ENCODE measurements around the gene CDH16.
"Not testable (repeated sequence)": the region's sequence is repeated elsewhere in the genome, so short reads cannot be mapped to it uniquely, and the experiment has no call there.

Gene CDH16

GRCh38 chr16:66939366-66939765, 20.7 kb upstream of the CDH16 start:
- no peak overlapping the region for H3K4me3 ChIP-seq (ENCODE audit: low read depth, low read length)
- DNase-seq (ENCODE audit: low read depth) = no peak
- TF ChIP-seq, protein P1, sequence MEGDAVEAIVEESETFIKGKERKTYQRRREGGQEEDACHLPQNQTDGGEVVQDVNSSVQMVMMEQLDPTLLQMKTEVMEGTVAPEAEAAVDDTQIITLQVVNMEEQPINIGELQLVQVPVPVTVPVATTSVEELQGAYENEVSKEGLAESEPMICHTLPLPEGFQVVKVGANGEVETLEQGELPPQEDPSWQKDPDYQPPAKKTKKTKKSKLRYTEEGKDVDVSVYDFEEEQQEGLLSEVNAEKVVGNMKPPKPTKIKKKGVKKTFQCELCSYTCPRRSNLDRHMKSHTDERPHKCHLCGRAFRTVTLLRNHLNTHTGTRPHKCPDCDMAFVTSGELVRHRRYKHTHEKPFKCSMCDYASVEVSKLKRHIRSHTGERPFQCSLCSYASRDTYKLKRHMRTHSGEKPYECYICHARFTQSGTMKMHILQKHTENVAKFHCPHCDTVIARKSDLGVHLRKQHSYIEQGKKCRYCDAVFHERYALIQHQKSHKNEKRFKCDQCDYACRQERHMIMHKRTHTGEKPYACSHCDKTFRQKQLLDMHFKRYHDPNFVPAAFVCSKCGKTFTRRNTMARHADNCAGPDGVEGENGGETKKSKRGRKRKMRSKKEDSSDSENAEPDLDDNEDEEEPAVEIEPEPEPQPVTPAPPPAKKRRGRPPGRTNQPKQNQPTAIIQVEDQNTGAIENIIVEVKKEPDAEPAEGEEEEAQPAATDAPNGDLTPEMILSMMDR (IDR thresholded peaks at IDR 0.05; ENCODE audit: insufficient read depth, low read depth, low read length, missing control alignments) = no peak

DNA sequence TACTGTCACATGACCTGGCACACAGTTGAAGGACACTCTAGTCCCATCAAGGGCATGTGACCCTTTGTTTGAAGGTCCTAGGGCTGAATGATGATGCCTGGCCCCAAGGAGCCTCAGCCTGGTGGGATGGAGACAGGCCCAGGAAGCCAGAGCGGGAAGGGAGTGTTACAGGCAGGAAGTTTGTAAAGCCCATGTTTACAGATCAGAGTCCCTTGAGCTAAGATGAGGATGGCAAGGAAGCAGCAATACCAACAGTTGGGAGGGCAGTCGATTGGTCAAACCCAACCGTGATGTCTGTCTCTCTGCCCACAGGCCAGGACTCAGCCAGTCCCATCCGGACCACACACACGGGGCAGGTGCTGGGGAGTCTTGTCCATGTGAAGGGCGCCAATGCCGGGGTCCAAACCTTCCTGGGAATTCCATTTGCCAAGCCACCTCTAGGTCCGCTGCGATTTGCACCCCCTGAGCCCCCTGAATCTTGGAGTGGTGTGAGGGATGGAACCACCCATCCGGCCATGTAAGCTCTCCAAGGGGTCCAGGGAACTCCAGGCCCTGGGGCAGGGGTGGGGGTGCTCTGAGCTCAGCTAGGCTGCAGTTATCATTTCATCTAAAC, 19.1 kb upstream of the CDH16 start:
- TF ChIP-seq, protein P1 (IDR thresholded peaks at IDR 0.05; ENCODE audit: insufficient read depth, low read depth, low read length, missing control alignments) = no peak
- DNase-seq (ENCODE audit: low read depth) = no peak
- H3K4me3 ChIP-seq (ENCODE audit: low read depth, low read length) = no peak overlapping the region

DNA sequence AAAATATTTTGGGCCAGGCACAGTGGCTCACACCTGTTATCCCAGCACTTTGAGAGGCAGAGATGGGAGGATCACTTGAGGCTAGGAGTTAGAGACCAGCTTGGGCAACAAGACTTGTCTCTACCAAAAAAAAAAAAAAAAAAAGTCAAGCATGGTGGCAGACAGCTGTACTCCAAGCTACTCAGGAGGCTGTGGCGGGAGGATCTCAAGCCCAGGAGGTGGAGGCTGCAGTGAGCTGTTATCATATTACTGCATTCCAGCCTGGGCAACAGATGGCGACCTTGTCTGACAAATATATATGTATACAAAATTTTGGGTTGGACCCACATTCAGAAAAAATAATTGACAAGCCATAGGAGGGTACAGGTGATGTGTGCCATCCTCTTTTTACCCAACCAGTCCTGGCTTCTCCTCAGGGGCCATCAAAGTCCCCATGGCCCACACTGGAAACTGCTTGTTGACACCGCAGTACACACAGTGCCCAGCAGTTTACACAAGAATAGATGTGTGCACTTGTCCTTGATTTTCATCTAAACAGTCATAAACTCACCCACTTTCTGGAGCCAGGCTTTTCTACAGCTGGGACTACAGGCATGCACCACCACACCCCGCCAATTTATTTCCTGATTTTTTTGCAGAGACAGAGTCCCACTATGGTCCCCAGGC, 18.3 kb upstream of the CDH16 start:
- TF ChIP-seq, protein P1 (IDR thresholded peaks at IDR 0.05; ENCODE audit: insufficient read depth, low read depth, low read length, missing control alignments) = no peak
- H3K4me3 ChIP-seq (ENCODE audit: low read depth, low read length) = no peak overlapping the region
- no peak for DNase-seq (ENCODE audit: low read depth)

DNA sequence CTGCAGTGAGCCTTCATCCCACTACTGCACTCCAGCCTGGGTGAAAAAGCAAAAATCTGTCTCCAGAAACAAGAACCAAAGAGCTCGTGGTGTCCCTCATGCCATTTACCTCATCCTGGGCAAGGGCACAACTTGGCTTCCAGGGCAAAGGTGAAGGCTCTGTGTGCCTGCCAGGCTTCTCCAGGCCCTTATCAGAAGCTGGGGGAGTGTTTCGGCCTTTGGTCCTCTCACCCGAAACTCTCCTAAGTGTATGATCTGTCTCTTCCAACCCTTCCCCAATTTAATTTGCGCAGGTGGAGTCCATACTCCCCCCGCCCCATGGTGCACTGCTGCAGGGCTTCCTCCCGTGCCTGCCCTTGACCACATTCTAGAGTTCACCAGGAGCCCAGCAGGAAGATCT, 17.8 kb upstream of the CDH16 start:
- TF ChIP-seq, protein P1 (IDR thresholded peaks at IDR 0.05; ENCODE audit: insufficient read depth, low read depth, low read length, missing control alignments) = no peak
- no peak overlapping the region for H3K4me3 ChIP-seq (ENCODE audit: low read depth, low read length)
- no peak for DNase-seq (ENCODE audit: low read depth)

DNA sequence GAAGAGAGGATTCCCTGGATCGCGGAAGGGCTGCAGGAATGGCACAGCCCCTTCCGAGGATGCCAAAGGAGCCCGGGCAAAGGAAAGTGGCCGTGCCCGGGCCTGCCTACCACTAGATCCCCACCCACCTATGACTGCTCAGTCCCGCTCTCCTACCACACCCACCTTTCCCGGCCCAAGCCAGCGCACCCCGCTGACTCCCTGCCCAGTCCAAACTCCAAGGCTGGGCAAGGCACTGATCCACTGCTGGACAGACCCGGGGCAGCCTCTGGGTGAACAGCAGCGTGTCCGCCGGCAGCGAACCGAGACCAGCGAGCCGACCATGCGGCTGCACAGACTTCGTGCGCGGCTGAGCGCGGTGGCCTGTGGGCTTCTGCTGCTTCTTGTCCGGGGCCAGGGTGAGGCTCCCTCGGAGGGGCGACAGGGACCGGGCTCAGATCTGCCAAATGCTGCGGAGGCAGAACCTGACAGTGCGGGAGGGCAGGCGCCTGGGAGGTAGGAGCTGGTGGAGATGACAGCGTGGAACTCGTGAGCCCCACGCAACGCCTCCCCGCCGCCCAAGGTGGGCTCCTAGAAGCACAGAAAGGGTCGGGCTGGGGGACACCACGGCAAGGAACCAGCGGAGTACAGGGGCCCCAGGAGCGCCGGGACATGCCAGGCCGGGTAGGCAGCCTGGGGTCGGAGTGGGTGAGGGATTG, 16.8 kb upstream of the CDH16 start, which contains the start of gene CES2:
CES2 (plus strand) TSS at position 203 of the 698 bp plus-strand sequence; CDS start at position 323, 120 bp downstream.
- TF ChIP-seq, protein P1 (IDR thresholded peaks at IDR 0.05; ENCODE audit: insufficient read depth, low read depth, low read length, missing control alignments) = no peak
- peak within 1 kb of the TSS; percentile 95 for H3K4me3 ChIP-seq (ENCODE audit: low read depth, low read length)
- no peak for DNase-seq (ENCODE audit: low read depth)

GRCh38 chr16:66934839-66935313, 16.2 kb upstream of the CDH16 start:
- peak overlapping the region; percentile 95 for H3K4me3 ChIP-seq (ENCODE audit: low read depth, low read length)
- not testable (repeated sequence) for DNase-seq (ENCODE audit: low read depth)

DNA sequence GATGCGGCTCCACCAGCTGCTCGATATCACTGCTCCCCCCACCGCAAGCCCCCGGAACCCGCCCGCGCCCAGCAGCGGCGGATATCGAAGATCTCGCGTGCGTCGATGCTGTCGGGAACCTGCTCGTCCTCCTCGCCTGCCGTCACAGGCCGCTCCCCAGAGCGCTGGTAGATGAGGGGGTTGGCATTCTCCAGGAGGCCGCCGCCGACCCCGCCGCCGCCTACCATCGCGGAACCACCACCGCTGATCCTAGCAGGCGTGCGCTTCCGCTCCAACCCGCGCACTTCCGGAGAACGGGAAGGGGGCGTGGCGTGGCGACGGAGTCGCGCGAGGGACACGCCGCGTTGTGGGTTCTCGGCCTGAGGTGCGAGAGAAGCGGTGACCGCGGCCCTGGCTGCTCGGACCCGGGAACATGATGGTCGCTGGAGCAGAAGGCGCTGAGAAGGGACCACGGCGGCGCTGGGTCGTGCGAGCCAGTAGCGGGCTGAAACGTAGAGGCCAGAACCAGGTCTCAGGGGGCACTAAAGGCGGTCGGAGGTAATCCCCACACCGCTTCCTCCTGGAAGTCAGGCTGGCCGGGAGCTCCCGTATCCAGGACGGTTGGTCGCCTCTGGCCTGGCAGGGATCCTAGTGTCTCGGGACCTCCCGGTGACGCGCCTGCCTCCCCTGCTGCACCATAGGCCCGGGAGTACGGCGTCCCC, 15.6 kb upstream of the CDH16 start, which contains the start of gene CIAO2B:
CIAO2B (minus strand) TSS at position 265 of the 701 bp plus-strand sequence; CDS start at position 227, 38 bp downstream.
- DNase-seq (ENCODE audit: low read depth) = peak; percentile 91
- TF ChIP-seq, protein P1 (IDR thresholded peaks at IDR 0.05; ENCODE audit: insufficient read depth, low read depth, low read length, missing control alignments) = no peak
- H3K4me3 ChIP-seq (ENCODE audit: low read depth, low read length) = peak within 1 kb of the TSS; percentile 95

Measured in GM12865 (cell line).